GM23248 (cell line): ENCODE measurements around the gene MLLT6. TPM values are rescaled to one million over a fixed set of nuclear protein-coding genes. Genes with fewer than 3 reads are reported as not detected.

Experiments used
- DNase-seq: peaks from one replicate; pipeline ENCODE4 v3.0.0-alpha.2; 2015
- H2AFZ ChIP-seq: fragments of 200-600 bp; sonication (generic); 2 replicates; pipeline ENCODE4 v1.6.1; 2016; ENCODE audit warnings: antibody characterized with exemption
- H3F3A ChIP-seq: fragments of 200-600 bp; sonication (generic); 2 replicates; pipeline ENCODE4 v1.6.1; 2016; ENCODE audit warnings: mild to moderate bottlenecking, antibody characterized with exemption, mixed run types; ENCODE audit not compliant: insufficient read depth
- H3K27ac ChIP-seq: fragments of 200-600 bp; sonication (generic); 2 replicates; pipeline ENCODE4 v1.5.1; 2016; ENCODE audit warnings: mild to moderate bottlenecking
- H3K27me3 ChIP-seq: fragments of 200-600 bp; sonication (generic); replicated peaks from 2 replicates; pipeline ENCODE4 v1.6.1; 2016; ENCODE audit warnings: mild to moderate bottlenecking; ENCODE audit not compliant: insufficient read depth
- H3K36me3 ChIP-seq: fragments of 200-600 bp; sonication (generic); 2 replicates; pipeline ENCODE4 v1.6.1; 2016; ENCODE audit warnings: low read depth, mild to moderate bottlenecking
- H3K4me1 ChIP-seq: fragments of 200-600 bp; sonication (generic); 2 replicates; pipeline ENCODE4 v1.6.1; 2016; ENCODE audit warnings: mild to moderate bottlenecking; ENCODE audit not compliant: insufficient read depth
- H3K4me2 ChIP-seq: fragments of 200-600 bp; sonication (generic); one replicate; pipeline ENCODE4 v1.6.1; 2016; ENCODE audit warnings: mild to moderate bottlenecking; ENCODE audit not compliant: unreplicated experiment
- H3K4me3 ChIP-seq: fragments of 200-600 bp; sonication (generic); 2 replicates; pipeline ENCODE4 v1.5.1; 2016; ENCODE audit warnings: mild to moderate bottlenecking
- H3K79me2 ChIP-seq: fragments of 200-600 bp; sonication (generic); 2 replicates; pipeline ENCODE4 v1.6.1; 2016; ENCODE audit warnings: mild to moderate bottlenecking; ENCODE audit not compliant: insufficient read depth
- H3K9ac ChIP-seq: fragments of 200-600 bp; sonication (generic); 2 replicates; pipeline ENCODE4 v1.6.1; 2016; ENCODE audit warnings: mild to moderate bottlenecking
- H3K9me2 ChIP-seq: fragments of 200-600 bp; sonication (generic); 2 replicates; pipeline ENCODE4 v1.6.1; 2016; ENCODE audit warnings: mixed run types, mild to moderate bottlenecking, moderate library complexity; ENCODE audit not compliant: insufficient read depth
- H3K9me3 ChIP-seq: fragments of 200-600 bp; sonication (generic); one replicate; pipeline ENCODE4 v1.6.1; 2017; ENCODE audit warnings: low read depth
- H4K20me1 ChIP-seq: fragments of 200-600 bp; sonication (generic); 2 replicates; pipeline ENCODE4 v1.6.0; 2016; ENCODE audit not compliant: insufficient read depth
- EZH2 ChIP-seq: fragments of 200-600 bp; sonication (generic); IDR thresholded peaks from 2 replicates; pipeline ENCODE4 v1.6.1; 2018; ENCODE audit warnings: antibody characterized with exemption, mild to moderate bottlenecking; ENCODE audit not compliant: insufficient read depth, poor library complexity, severe bottlenecking
- EZH2phosphoT487 ChIP-seq: fragments of 200-600 bp; sonication (generic); IDR thresholded peaks from 2 replicates; pipeline ENCODE4 v1.6.1; 2018; ENCODE audit warnings: antibody characterized with exemption, moderate library complexity, mild to moderate bottlenecking, low read depth; ENCODE audit not compliant: insufficient read depth
- WGBS, 2 experiments: methylation state at CpG; one replicate each; pipeline ENCODE4 v1.1.6; 2015 to 2017; ENCODE audit warnings: low lambda C conversion rate in 2 of 2, low coverage in 1 of 2; ENCODE audit errors: missing lambda C conversion rate in 2 of 2; 5-methylcytosine and 5-hydroxymethylcytosine counted together
- in situ Hi-C: fragments of 300-500 bp; cut with MboI; formaldehyde crosslinking; loops from 2 replicates; pipeline ENCODE4 v1.15.0; 2020
- polyA plus RNA-seq: library from polyadenylated mRNA; unstranded; fragments of >200 nt; fragmentation: Nextera tagmentation; extraction: Ambion mirVana; gene quantifications from 2 replicates; pipeline ENCODE4 v1.2.1, GENCODE V29; 2016
- total RNA-seq: library from RNA; depleted of rRNA; stranded (reverse); fragments of >200 nt; shearing (Covaris generic); gene quantifications from 2 replicates; pipeline ENCODE4 v1.2.3, GENCODE V29; 2014

The MLLT6 gene
- total and polyA plus RNA-seq, 2 experiments from 2014 or later: 3.1 to 18.9 TPM

GRCh38 chr17:38749223-38750043 lies 44.4 kb downstream of the MLLT6 start:
- Histone ChIP-seq H3K9me2 (no peaks in the 10 kb centered on the region), H3K79me2 (peaks cover 55% of the 10 kb centered on the region), H3K4me2 (peak overlapping the region; percentile 96), H3K4me1 (peaks cover 20% of the 10 kb centered on the region), H3K9ac (peak overlapping the region; percentile 75), H2AFZ (peak overlapping the region; percentile 78), H3F3A (peaks cover 4% of the 10 kb centered on the region; the same call in 1 of the 2 replicates), H3K36me3 (no peaks in the 10 kb centered on the region), H3K9me3 (no peaks in the 10 kb centered on the region), H3K27ac (peak overlapping the region; percentile 50), H3K27me3 (no peaks in the 10 kb centered on the region), H3K4me3 (peak overlapping the region; percentile 76), H4K20me1 (no peaks in the 10 kb centered on the region)
- DNase-seq: peak; percentile 65
- TF ChIP-seq EZH2 (no peak), EZH2phosphoT487 (no peak)
- 0 to 2% methylated on average over 61 to 68 of the region's 79 CpGs for WGBS, 2 experiments
- in situ Hi-C loops: no loop called here

DNA sequence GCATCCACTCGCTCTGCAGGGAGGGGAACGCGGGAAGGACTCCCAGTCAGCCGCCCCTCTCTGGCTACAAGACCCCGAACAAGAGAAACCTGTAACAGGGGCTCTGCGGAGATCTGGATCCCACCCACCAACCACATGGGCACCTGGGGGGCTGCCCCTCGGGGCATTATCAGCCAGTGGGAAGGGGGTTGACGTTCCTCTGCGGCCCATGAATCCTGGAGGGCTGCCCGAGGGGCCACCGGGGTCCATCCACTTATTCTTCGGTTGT lies 44.9 kb downstream of the MLLT6 start:
- no peaks in the 10 kb centered on the region for H3K27me3 ChIP-seq
- peaks cover 4% of the 10 kb centered on the region; the same call in 1 of the 2 replicates for H3F3A ChIP-seq
- H3K9ac ChIP-seq: peak overlapping the region; percentile 75; the same call in 1 of the 2 replicates
- H2AFZ ChIP-seq: peak overlapping the region; percentile 78; the same call in 1 of the 2 replicates
- H3K4me3 ChIP-seq: peak overlapping the region; percentile 76
- H3K27ac ChIP-seq: no peak overlapping the region
- H3K9me2 ChIP-seq: no peaks in the 10 kb centered on the region
- no peaks in the 10 kb centered on the region for H3K9me3 ChIP-seq
- in situ Hi-C loops: no loop called here
- peaks cover 55% of the 10 kb centered on the region for H3K79me2 ChIP-seq
- peaks cover 1% of the 10 kb centered on the region; the same call in 1 of the 2 replicates for H3K36me3 ChIP-seq
- no peaks in the 10 kb centered on the region for H4K20me1 ChIP-seq
- DNase-seq: no peak
- TF ChIP-seq EZH2phosphoT487: no peak
- no peak for TF ChIP-seq EZH2
- H3K4me1 ChIP-seq: peaks cover 20% of the 10 kb centered on the region
- WGBS, 2 experiments: 5 to 10% methylated on average over 10 to 12 of the region's 12 CpGs
- H3K4me2 ChIP-seq: peak overlapping the region; percentile 96

GRCh38 chr17:38750312-38751121 lies 45.4 kb downstream of the MLLT6 start:
- in situ Hi-C loops: no loop called here
- no peaks in the 10 kb centered on the region for H3K9me2 ChIP-seq
- peaks cover 4% of the 10 kb centered on the region; the same call in 1 of the 2 replicates for H3F3A ChIP-seq
- peak overlapping the region; percentile 39; the same call in 1 of the 2 replicates for H3K9ac ChIP-seq
- peaks cover 20% of the 10 kb centered on the region for H3K4me1 ChIP-seq
- TF ChIP-seq EZH2: no peak
- no peak for TF ChIP-seq EZH2phosphoT487
- peaks cover 52% of the 10 kb centered on the region for H3K79me2 ChIP-seq
- H3K4me3 ChIP-seq: peak overlapping the region; percentile 76
- H3K27me3 ChIP-seq: no peaks in the 10 kb centered on the region
- WGBS, 2 experiments: 47 to 49% methylated on average over 28 of the region's 28 CpGs
- no peak overlapping the region for H3K27ac ChIP-seq
- peak; percentile 43 for DNase-seq
- peak overlapping the region; percentile 96 for H3K4me2 ChIP-seq
- peaks cover 4% of the 10 kb centered on the region; the same call in 1 of the 2 replicates for H3K36me3 ChIP-seq
- H4K20me1 ChIP-seq: no peaks in the 10 kb centered on the region
- H2AFZ ChIP-seq: peak overlapping the region; percentile 78
- H3K9me3 ChIP-seq: no peaks in the 10 kb centered on the region

- Histone ChIP-seq H4K20me1 (no peaks in the 10 kb centered on the region), H3K4me2 (peak overlapping the region; percentile 96), H3K9ac (peak overlapping the region; percentile 39; the same call in 1 of the 2 replicates), H3K9me3 (no peaks in the 10 kb centered on the region), H3K9me2 (no peaks in the 10 kb centered on the region), H3K36me3 (peaks cover 10% of the 10 kb centered on the region; the same call in 1 of the 2 replicates), H2AFZ (peak overlapping the region; percentile 65), H3K4me1 (peaks cover 16% of the 10 kb centered on the region), H3K27me3 (no peaks in the 10 kb centered on the region), H3K79me2 (peaks cover 52% of the 10 kb centered on the region), H3K27ac (peak overlapping the region; percentile 26; the same call in 1 of the 2 replicates), H3K4me3 (peak overlapping the region; percentile 76), H3F3A (peaks cover 4% of the 10 kb centered on the region; the same call in 1 of the 2 replicates)
- DNase-seq: peak; percentile 63
- in situ Hi-C loops: no loop called here
- no peak for TF ChIP-seq EZH2phosphoT487
- no peak for TF ChIP-seq EZH2
- 2 to 3% methylated on average over 9 to 10 of the region's 10 CpGs for WGBS, 2 experiments
Observed at GRCh38 chr17:38751144-38751807, 46.2 kb downstream of the MLLT6 start.
